ENCODE measurements around the gene MYO1D.

- TF ChIP-seq REST (IDR thresholded peaks at IDR 0.05) (no peak), CTCF (IDR thresholded peaks at IDR 0.05; ENCODE audit: low read depth, low read length, missing input control) (no peak), YY1 (IDR thresholded peaks at IDR 0.05) (no peak), JUND (IDR thresholded peaks at IDR 0.05) (no peak), TAF1 (conservative IDR thresholded peaks at IDR 0.05) (no peak), GABPA (IDR thresholded peaks at IDR 0.05 in 1 of 2, conservative IDR thresholded peaks at IDR 0.05 in 1 of 2) (no peak), EGR1 (IDR thresholded peaks at IDR 0.05; ENCODE audit: low read depth in 2 of 2) (no peak)
These were observed 6.0 kb downstream of the MYO1D start for GRCh38 chr17:32870969-32871368.

All from liver (tissue), 3 donors.